ENCODE data around the gene PCBP1.
A peak's percentile ranks its signal among the peaks of the same experiment; 100 is the strongest.
"Not testable (repeated sequence)": the region's sequence is repeated elsewhere in the genome, so short reads cannot be mapped to it uniquely, and the experiment has no call there.

PCBP1 gene

GRCh38 chr2:70049255-70049654 is 38.0 kb upstream of the PCBP1 start:
- Histone ChIP-seq H3K27ac (peak overlapping the region; percentile 99), H3K36me3 (no peaks in the 10 kb centered on the region), H3K27me3 (no peaks in the 10 kb centered on the region), H3K9me3 (no peaks in the 10 kb centered on the region), H3K4me3 (ENCODE audit: low read depth in 1 of 2, low read length in 1 of 2) (no peak overlapping the region), H3K4me1 (ENCODE audit: control insufficient read depth in 1 of 2, insufficient read depth in 1 of 2, low read depth in 1 of 2, low read length in 1 of 2) (peaks cover 74 to 82% of the 10 kb centered on the region in 2 experiments)
- no peak for TF ChIP-seq CTCF (IDR thresholded peaks at IDR 0.05)

DNA sequence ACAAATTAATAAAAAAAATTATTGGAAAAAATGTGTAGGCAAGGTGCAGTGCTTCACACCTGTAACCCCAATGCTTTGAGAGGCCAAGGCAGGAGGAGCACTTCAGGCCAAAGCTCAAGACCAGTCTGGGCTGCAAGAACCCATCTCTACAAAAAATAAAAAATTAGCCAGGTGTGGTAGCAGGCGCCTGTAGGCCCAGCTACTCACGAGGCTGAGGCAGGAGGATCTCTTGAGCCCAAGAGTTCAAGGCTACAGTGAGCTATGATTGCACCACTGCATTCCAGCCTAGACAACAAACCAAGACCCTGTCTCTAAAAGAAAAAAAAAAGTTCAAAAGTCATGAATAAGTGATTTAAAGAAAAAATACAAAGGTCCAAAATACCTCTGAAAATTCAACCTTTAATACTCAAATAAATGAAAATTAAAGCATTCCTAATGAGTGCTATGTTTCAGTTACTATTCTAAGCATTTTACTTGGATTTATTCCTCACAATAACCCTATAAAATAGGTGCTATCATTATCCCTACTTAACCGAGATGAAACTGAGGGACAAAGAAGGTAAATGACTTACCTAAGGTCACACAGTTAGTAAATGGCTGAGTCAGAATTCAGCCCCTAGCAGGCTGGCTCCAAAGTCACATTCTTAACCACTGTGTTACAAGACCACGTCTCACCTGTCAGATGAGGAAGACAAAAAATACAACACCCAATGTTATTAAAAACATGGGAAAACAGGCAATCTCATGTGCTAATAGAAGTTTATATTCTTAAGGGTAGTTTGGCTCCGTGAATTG is 36.4 kb upstream of the PCBP1 start:
- peaks cover 58 to 66% of the 10 kb centered on the region in 2 experiments for H3K4me1 ChIP-seq (ENCODE audit: control insufficient read depth in 1 of 2, insufficient read depth in 1 of 2, low read depth in 1 of 2, low read length in 1 of 2)

GRCh38 chr2:70055259-70055658 is 32.0 kb upstream of the PCBP1 start:
- H3K4me3 ChIP-seq (ENCODE audit: low read depth in 1 of 2, low read length in 1 of 2); H3K9me3 ChIP-seq; H3K36me3 ChIP-seq; H3K27me3 ChIP-seq: not testable (repeated sequence)
- Histone ChIP-seq H3K27ac (peak overlapping the region; percentile 41), H3K4me1 (ENCODE audit: control insufficient read depth in 1 of 2, insufficient read depth in 1 of 2, low read depth in 1 of 2, low read length in 1 of 2) (peaks cover 14 to 22% of the 10 kb centered on the region in 2 experiments)

More for the DNA sequence above, 36.4 kb upstream of the PCBP1 start:
- Histone ChIP-seq H3K9me3 (no peaks in the 10 kb centered on the region), H3K36me3 (no peaks in the 10 kb centered on the region), H3K27me3 (no peaks in the 10 kb centered on the region), H3K4me3 (ENCODE audit: low read depth in 1 of 2, low read length in 1 of 2) (no peak overlapping the region), H3K27ac (peak overlapping the region; percentile 99)
- no peak for TF ChIP-seq CTCF (IDR thresholded peaks at IDR 0.05)

- Histone ChIP-seq H3K9me3 (no peaks in the 10 kb centered on the region), H3K36me3 (no peaks in the 10 kb centered on the region), H3K4me3 (ENCODE audit: low read depth in 1 of 2, low read length in 1 of 2) (no peak overlapping the region), H3K27me3 (no peaks in the 10 kb centered on the region), H3K27ac (peak overlapping the region; percentile 71), H3K4me1 (ENCODE audit: control insufficient read depth in 1 of 2, insufficient read depth in 1 of 2, low read depth in 1 of 2, low read length in 1 of 2) (peaks cover 13 to 18% of the 10 kb centered on the region in 2 experiments)
- TF ChIP-seq CTCF (IDR thresholded peaks at IDR 0.05): no peak
Measured at GRCh38 chr2:70061317-70061716, 26.0 kb upstream of the PCBP1 start.

GRCh38 chr2:70062270-70062669 is 25.0 kb upstream of the PCBP1 start:
- Histone ChIP-seq H3K36me3 (no peaks in the 10 kb centered on the region), H3K9me3 (no peaks in the 10 kb centered on the region), H3K4me1 (ENCODE audit: control insufficient read depth in 1 of 2, insufficient read depth in 1 of 2, low read depth in 1 of 2, low read length in 1 of 2) (peaks cover 16 to 18% of the 10 kb centered on the region in 2 experiments), H3K27ac (peak overlapping the region; percentile 71), H3K27me3 (no peaks in the 10 kb centered on the region), H3K4me3 (ENCODE audit: low read depth in 1 of 2, low read length in 1 of 2) (no peak overlapping the region)
- no peak for TF ChIP-seq CTCF (IDR thresholded peaks at IDR 0.05)

- no peaks in the 10 kb centered on the region for H3K36me3 ChIP-seq
- H3K4me1 ChIP-seq (ENCODE audit: control insufficient read depth in 1 of 2, insufficient read depth in 1 of 2, low read depth in 1 of 2, low read length in 1 of 2): peaks cover 44 to 47% of the 10 kb centered on the region in 2 experiments
- H3K9me3 ChIP-seq: no peaks in the 10 kb centered on the region
- no peaks in the 10 kb centered on the region for H3K27me3 ChIP-seq
- no peak for TF ChIP-seq CTCF (IDR thresholded peaks at IDR 0.05)
- H3K27ac ChIP-seq: peak overlapping the region; percentile 97
- H3K4me3 ChIP-seq (ENCODE audit: low read depth in 1 of 2, low read length in 1 of 2): peak overlapping the region; percentile 10 to 12
Measured at GRCh38 chr2:70068119-70068518, 19.2 kb upstream of the PCBP1 start.

All from neutrophil (primary cell).